CD4-positive, alpha-beta T cell treated with Interferon alpha-2 for 1 hour (primary cell): ENCODE data around the gene TMC1.

ENCODE experiments used
- DNase-seq, 2 donors: peaks; one replicate each; pipeline ENCODE4 v3.0.0-alpha.2; 2020 to 2022

Gene TMC1

DNA sequence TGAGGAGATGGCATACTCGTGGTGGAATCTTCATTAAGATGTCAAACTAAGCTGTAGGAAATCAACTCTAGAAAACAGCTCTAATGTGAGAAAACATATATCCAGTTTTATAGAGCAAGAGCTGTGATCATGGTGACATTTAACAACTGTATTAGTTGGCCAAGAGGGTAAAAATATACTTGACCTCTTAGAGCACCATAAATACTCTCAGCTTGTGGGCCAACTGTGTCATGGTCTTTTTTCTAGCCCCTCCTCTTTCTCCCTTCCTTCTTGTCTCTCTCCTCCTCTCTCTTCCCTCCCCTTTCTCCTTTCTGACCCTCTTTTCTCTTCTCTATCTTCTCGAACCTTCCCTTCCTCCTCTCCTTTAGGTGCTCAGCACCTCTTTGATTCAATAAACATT lies 54.7 kb downstream of the TMC1 start:
- no peak for DNase-seq

GRCh38 chr9:72577212-72577753 lies 55.9 kb downstream of the TMC1 start:
- no peak for DNase-seq

DNA sequence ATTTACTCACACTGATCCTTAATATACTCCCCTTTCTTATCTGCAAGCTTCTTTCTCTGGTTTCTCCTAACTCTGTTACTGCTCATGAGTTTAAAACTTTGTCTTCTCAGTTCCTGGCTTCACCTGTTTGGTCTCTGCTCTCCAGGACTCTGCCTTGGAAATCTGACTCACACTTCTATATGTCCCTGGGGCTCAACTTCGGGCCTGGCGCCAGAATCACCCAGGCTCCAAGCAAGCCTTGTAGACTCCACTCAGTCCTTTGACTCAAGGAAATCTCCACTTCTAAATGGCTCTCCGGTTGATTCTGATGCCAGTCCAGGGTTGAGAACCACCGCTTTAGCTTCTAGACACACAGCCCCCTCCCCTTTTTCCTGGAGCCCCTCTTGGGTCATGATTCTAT lies 57.8 kb downstream of the TMC1 start:
- DNase-seq = no peak

- DNase-seq = no peak
These were observed 58.6 kb downstream of the TMC1 start for GRCh38 chr9:72579880-72580550.

DNA sequence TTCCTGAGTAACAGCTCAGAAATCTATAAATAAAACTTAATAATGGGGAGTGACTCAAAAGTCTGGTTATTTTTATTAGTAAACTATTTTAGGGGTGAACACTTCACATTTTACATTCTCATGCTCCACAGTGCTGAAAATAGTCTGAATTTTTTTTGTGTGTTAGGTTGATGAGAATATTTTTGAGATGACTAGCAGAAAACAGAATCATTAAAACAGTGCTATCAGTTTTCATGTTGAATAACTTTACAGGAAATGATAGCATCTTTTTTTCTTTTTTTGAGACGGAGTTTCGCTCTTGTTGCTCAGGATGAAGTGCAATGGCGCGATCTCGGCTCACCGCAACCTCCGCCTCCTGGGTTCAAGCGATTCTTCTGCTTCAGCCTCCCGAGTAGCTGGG lies 60.3 kb downstream of the TMC1 start:
- DNase-seq = no peak

- DNase-seq = no peak
These were observed 62.0 kb downstream of the TMC1 start for GRCh38 chr9:72583370-72583769.

- peak; percentile 45 to 66 for DNase-seq
These were observed 65.2 kb downstream of the TMC1 start for GRCh38 chr9:72586388-72587130.

GRCh38 chr9:72588336-72588735 lies 66.9 kb downstream of the TMC1 start:
- no peak for DNase-seq

DNA sequence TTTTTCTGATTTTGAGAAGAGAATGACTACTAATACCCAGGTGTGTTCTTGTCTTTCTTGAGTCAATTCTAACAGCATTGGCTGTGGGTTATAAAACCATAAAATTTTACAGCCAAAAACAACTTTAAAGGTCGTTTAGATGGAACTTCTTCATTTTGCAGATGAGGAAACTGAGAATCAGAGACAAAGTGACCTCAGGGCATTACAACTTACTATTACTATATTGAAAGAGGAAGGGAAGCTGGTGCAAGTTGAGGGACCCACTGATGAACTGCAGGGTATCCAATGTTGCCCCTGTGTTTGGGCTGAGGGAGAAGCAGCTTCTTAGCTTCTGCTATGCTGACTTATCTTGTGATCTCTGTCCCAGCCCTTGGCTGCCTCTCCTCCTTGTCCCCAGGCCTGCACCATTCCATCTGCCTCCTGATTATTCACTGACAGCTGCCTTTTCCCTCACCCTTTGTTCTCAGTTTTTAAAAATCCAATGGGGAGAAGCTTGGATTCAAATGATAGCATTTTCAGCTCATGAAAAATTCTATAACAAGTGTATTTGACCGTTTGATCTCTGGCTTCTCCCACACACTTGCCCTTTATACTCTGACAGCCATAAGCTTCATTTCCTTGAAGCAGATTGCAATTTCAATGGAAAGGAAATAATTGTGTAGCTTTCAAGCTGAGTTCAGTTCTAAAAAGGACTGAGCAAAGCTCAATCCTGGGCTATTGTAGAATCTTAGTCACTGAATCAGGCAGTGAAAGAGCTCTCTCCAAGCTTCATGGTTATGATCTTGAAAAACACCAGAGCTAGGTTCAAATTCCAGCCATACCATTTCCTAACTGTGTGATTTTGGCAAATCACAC lies 68.5 kb downstream of the TMC1 start:
- no peak for DNase-seq

- DNase-seq = no peak
These were observed 69.4 kb downstream of the TMC1 start for GRCh38 chr9:72590824-72591223.

DNA sequence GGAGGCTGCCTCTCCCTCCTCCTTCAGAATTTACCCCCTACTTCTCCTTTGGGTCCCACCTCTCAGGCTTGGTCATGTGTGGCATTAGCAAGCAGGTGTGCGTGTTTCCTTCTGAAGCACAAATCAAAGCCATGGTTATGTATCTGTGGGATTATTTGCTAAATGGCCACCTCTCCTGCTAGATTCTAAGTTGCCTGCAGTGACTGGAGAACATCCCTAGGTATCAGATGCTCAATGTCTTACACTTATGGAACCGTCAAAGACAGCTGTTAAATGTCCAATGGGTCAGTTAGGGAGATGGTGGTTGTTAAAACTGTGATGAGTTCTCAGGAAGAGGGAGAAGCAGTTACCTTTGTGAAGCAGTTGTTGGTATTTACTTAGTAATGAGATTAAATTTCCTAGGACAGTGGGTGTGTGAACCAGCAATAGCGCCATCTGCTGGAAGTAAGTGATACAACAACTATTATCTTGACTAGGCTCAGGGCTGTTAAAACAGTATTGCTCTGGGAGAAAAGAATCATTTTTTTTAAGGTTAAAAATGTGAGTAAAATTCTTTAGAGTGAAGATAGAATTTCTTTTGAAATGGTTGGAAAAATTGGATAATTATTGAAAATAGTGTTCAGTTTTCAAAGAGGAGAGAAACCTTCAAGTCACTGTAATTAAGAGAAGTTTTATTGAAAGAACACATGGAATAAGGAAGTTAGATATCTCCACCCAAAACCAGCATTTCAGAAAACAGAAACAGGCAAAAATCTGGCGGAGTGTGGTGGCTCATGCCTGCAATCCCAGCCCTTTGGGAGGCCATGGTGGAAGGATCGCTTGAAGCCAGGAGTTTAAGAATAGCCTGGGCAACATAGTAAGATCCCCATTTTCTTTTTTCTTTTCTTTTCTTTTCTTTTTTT lies 71.3 kb downstream of the TMC1 start:
- peak; percentile 37 to 62 for DNase-seq

- no peak for DNase-seq
These were observed 75.2 kb downstream of the TMC1 start for GRCh38 chr9:72596451-72597180.

DNA sequence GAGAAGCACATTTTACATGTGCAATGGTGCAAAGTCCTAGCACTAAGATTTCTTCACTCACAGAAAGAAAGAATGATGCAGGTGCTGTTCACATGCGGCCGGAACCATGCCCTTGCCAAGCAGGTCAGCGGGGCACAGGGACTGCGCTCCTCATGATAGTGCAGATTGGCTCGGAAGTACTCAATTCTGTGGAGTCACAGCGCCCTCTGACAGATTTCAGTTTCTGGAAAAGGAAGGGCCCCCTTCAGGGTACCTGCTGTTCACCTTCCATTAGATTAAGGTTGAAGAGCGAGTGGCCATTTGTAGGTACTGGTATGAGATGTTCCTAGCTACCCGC lies 75.7 kb downstream of the TMC1 start:
- DNase-seq = no peak

DNA sequence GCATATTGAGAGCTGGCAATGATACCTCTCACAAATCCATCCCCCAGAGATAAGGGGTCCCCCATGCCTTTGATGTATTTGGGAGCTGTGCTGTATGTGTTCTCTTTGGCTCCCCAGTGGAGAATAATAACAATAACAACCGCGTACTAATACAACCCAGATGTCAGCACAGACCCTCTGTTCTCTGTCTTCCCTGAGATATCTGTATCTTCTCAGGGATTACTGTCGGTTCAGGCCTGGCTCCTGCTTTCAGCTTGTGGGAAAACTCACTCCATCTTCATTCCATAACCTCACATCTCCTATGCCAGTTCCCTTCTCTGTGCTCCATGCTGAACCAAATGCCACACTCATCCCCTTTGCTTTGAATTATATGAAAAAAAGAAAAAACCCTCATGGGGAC lies 76.2 kb downstream of the TMC1 start:
- no peak for DNase-seq

DNA sequence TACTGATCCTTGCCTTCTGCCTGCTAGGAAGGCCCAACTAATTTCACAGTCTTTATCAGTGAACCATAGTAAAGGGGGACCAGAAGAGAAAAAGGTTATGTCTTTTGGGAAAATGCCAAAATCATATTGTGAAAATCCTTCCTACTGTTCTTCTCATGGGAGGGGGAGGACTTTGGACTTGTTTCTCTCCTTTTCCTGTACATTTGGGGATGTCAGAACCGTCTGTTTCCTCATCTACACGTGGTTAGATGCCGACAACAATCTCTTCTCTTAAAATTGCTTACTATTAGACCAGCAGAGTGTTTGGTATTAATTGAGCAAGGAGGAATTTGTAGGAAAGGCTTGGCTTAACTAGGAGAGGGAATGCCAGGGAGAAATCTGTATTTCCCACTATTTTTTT lies 77.2 kb downstream of the TMC1 start:
- DNase-seq = no peak

DNA sequence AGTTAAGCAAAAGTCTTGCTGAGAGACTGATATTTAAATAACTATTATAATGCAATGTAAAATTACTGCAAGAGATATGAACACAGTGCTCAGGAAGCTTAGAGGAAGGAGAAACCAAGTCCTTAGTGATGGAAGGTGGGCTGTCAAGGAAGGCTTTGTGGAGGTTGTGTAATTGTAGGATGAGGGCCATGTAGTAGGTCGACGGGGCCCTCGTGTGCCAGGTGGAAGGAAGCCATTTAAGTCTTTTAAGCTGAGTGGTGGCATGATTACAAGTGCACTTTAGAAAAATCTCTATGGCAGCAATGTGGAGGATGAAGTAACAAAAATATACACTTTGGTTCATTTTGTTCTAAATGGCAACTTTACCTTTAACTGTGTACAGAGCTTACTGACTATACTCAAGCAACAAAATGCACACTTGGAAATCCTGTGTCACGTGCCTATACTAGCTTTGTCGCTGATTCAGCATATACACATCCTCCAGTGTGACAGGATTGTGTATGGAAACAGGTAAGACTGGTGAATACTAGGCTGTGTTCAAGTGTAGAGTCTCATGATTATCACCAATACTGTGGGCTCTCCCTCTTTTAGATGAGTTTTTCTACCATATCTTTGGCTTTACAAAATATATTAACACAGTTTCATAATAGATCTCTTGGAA lies 78.6 kb downstream of the TMC1 start:
- DNase-seq = no peak

DNA sequence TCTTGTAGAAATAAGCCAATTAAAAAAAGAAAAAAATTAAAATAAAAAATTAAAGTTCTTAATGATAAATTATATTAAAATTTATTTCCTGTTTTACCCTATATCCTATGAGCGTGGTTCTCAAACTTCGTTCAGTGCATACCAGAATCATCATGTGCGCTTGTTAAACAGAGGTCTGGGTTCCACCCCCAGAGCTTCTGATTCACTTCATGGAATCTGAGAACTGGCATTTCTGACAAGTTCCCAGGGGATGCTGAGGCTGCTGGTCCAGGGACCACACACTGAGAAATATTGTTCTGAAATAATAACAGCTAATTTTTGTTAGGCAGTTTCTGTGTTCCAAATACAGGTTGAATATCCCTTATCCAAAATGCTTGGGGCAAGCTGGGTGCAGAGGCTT lies 79.3 kb downstream of the TMC1 start:
- no peak for DNase-seq

GRCh38 chr9:72601615-72602014 lies 80.2 kb downstream of the TMC1 start:
- no peak for DNase-seq

GRCh38 chr9:72612449-72612848 lies 91.0 kb downstream of the TMC1 start:
- no peak for DNase-seq

DNA sequence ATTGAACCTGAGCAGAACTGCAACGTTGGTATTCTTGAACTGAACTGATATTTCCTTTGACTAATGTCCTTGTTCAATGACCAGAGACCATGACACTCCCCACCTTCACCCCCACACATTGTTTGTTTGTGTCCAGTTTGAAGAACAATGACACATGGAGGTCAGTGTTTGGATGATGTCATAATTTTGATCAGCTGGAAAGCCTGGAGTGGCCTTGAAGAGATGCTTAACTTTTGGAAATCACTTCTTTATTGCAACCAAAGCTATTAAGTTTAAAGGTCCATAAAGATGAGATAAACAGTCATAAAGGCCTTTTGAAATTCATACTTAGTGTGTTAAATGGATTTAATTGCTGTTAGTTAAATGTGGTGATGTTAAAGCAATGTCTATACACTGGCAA lies 92.7 kb downstream of the TMC1 start:
- DNase-seq = no peak

DNA sequence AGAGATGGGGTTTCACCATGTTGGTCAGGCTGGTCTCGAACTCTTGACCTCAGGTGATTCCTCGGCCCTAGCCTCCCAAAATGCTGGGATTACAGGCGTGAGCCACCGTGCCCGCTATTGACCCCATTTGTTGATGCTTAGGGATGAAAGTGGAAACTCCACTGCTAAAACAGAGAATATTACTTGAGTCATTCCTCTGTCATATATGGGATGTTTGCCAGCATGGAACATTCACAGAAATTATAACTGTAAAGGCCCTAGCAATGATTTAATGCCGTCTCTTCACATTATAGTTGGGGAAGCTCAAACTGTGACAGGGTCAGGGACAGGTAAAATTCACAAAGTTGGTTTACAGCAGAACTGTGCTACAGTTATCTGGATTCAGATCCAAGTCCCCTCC lies 94.5 kb downstream of the TMC1 start:
- no peak for DNase-seq
